GM23338 (cell line): ENCODE results near the gene NLE1. TPM values are rescaled to one million over a fixed set of nuclear protein-coding genes. Genes with fewer than 3 reads are reported as not detected.

Experiments
- ATAC-seq: fragments of 200-7000 bp; cut with Tn5 transposase; 3 replicates; pipeline ENCODE4 v1.9.1; 2020
- DNase-seq: peaks from one replicate; pipeline ENCODE4 v3.0.0-alpha.2; 2015; ENCODE audit warnings: low spot score
- H2AFZ ChIP-seq: fragments of 200-600 bp; sonication (generic); 2 replicates; pipeline ENCODE4 v1.8.0; 2016; ENCODE audit warnings: antibody characterized with exemption, mild to moderate bottlenecking, moderate library complexity
- H3F3A ChIP-seq: fragments of 200-600 bp; sonication (generic); replicated peaks from 2 replicates; pipeline ENCODE4 v1.8.0; 2017; ENCODE audit warnings: antibody characterized with exemption, mixed run types, low read depth
- H3K27ac ChIP-seq: fragments of 200-600 bp; sonication (generic); 2 replicates; pipeline ENCODE4 v1.6.1; 2016; ENCODE audit warnings: low read depth
- H3K27me3 ChIP-seq: fragments of 200-600 bp; sonication (generic); 2 replicates; pipeline ENCODE4 v1.8.0; 2016; ENCODE audit warnings: mild to moderate bottlenecking, mixed run types, moderate library complexity; ENCODE audit not compliant: insufficient read depth
- H3K36me3 ChIP-seq: fragments of 200-600 bp; sonication (generic); 2 replicates; pipeline ENCODE4 v1.8.0; 2016; ENCODE audit warnings: mild to moderate bottlenecking; ENCODE audit not compliant: insufficient read depth
- H3K4me1 ChIP-seq: fragments of 200-600 bp; sonication (generic); 2 replicates; pipeline ENCODE4 v1.8.0; 2016; ENCODE audit warnings: mild to moderate bottlenecking, moderate library complexity; ENCODE audit not compliant: insufficient read depth
- H3K4me2 ChIP-seq: fragments of 200-600 bp; sonication (generic); 2 replicates; pipeline ENCODE4 v1.7.1; 2017; ENCODE audit warnings: mixed run types
- H3K4me3 ChIP-seq: fragments of 200-600 bp; sonication (generic); 2 replicates; pipeline ENCODE4 v1.6.1; 2016; ENCODE audit warnings: mixed run types
- H3K79me2 ChIP-seq: fragments of 200-600 bp; sonication (generic); replicated peaks from 2 replicates; pipeline ENCODE4 v1.8.0; 2017; ENCODE audit warnings: mild to moderate bottlenecking; ENCODE audit not compliant: insufficient read depth
- H3K9me2 ChIP-seq: fragments of 200-600 bp; sonication (generic); 2 replicates; pipeline ENCODE4 v1.8.0; 2017; ENCODE audit not compliant: insufficient read depth
- H4K20me1 ChIP-seq: fragments of 200-600 bp; sonication (generic); replicated peaks from 2 replicates; pipeline ENCODE4 v1.8.0; 2017; ENCODE audit warnings: mild to moderate bottlenecking; ENCODE audit not compliant: insufficient read depth
- H3K27ac Mint-ChIP-seq: 2 replicates; pipeline ENCODE4 v1.8.0; 2020; ENCODE audit warnings: inconsistent platforms, mild to moderate bottlenecking, moderate library complexity, mixed read lengths
- H3K27me3 Mint-ChIP-seq: 3 replicates; pipeline ENCODE4 v1.8.0; 2022; ENCODE audit warnings: low read depth, mild to moderate bottlenecking, moderate library complexity, mixed read lengths, inconsistent platforms; ENCODE audit not compliant: insufficient read depth, poor library complexity
- H3K36me3 Mint-ChIP-seq: 3 replicates; pipeline ENCODE4 v1.8.0; 2021; ENCODE audit warnings: low read depth, mild to moderate bottlenecking, inconsistent platforms, moderate library complexity, mixed read lengths
- H3K4me1 Mint-ChIP-seq: 3 replicates; pipeline ENCODE4 v1.8.0; 2020; ENCODE audit warnings: mild to moderate bottlenecking, inconsistent platforms, mixed read lengths
- H3K4me3 Mint-ChIP-seq: 3 replicates; pipeline ENCODE4 v1.8.0; 2021; ENCODE audit warnings: moderate library complexity, mild to moderate bottlenecking, inconsistent platforms, mixed read lengths
- H3K9me3 Mint-ChIP-seq: 3 replicates; pipeline ENCODE4 v1.8.0; 2020; ENCODE audit warnings: moderate library complexity, mild to moderate bottlenecking, inconsistent platforms, mixed read lengths
- polyA plus RNA-seq: library from polyadenylated mRNA; unstranded; fragments of >200 nt; fragmentation: Nextera tagmentation; extraction: Ambion mirVana; gene quantifications from 2 replicates; pipeline ENCODE4 v1.2.1, GENCODE V29; 2016
- small RNA-seq: library from RNA; depleted of rRNA; stranded (forward); fragments of <200 nt; gene quantifications from one replicate; pipeline ENCODE3, GENCODE V24; 2014; ENCODE audit warnings: low replicate concordance
- total RNA-seq: library from RNA; depleted of rRNA; stranded (reverse); fragments of >200 nt; shearing (Covaris generic); gene quantifications from 2 replicates; pipeline ENCODE4 v1.2.3, GENCODE V29; 2014; rRNA removed
- TF ChIP-seq, protein P1 (sequence below): IDR thresholded peaks from 2 replicates; pipeline ENCODE4 v1.6.1; 2016; ENCODE audit warnings: antibody characterized with exemption

The NLE1 gene
- total and polyA plus RNA-seq, 2 experiments from 2014 or later: 16.6 to 66.4 TPM

DNA sequence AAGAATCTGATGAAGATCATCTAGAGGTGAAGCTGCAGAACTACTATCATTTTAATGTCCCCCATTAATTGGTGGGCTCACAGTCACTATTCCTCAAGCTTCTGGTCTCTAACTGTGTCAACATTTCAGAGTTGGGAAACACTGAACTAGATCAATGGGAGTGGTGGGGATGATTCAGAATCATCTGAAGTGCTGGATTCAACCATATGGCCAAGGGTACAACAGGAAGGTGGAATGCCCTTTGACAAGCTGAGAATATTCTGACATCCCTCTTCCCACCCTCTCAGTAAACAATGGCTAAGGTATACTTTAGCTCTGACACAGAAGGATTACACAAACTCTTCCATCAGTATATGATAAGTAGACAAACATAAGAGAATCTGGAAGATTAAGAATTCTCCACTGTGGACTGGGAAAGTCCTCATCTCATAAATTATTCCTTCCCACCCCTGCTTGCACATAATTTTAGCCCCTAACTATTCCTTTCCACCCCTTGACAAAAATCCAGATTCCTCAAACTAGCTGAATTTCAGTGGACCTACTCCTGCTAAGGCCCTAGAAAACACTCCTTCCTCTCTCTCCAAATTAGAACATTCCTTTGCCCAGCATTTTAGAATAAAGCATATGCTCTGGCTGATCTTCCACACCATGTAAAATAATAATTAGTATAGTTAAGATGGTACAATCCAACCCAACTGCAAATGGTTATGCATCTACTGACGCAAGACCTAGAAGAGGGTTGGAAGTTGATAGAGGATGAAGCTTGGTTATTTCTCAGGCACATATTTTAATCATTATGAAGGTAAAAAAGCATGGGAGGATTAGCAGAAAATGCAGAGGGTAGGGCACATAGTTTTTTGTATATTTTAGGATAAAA lies 62.3 kb downstream of the NLE1 start:
- Mint-ChIP-seq H3K4me1 (peaks cover 45% of the 10 kb centered on the region), H3K27ac (peak overlapping the region; percentile 80), H3K9me3 (no peaks in the 10 kb centered on the region), H3K36me3 (no peaks in the 10 kb centered on the region), H3K27me3 (no peaks in the 10 kb centered on the region), H3K4me3 (no peak overlapping the region)
- Histone ChIP-seq H3K9me2 (no peaks in the 10 kb centered on the region), H3F3A (no peaks in the 10 kb centered on the region), H3K4me1 (peaks cover 48% of the 10 kb centered on the region), H3K36me3 (no peaks in the 10 kb centered on the region), H3K79me2 (peaks cover 7% of the 10 kb centered on the region; the same call in 1 of the 2 replicates), H2AFZ (no peak overlapping the region), H3K4me3 (no peak overlapping the region), H3K27me3 (no peaks in the 10 kb centered on the region), H3K27ac (peak overlapping the region; percentile 47; the same call in 1 of the 2 replicates), H4K20me1 (peaks cover 3% of the 10 kb centered on the region; the same call in 1 of the 2 replicates), H3K4me2 (peak overlapping the region; percentile 60)
- ATAC-seq: no peak
- TF ChIP-seq, protein P1, sequence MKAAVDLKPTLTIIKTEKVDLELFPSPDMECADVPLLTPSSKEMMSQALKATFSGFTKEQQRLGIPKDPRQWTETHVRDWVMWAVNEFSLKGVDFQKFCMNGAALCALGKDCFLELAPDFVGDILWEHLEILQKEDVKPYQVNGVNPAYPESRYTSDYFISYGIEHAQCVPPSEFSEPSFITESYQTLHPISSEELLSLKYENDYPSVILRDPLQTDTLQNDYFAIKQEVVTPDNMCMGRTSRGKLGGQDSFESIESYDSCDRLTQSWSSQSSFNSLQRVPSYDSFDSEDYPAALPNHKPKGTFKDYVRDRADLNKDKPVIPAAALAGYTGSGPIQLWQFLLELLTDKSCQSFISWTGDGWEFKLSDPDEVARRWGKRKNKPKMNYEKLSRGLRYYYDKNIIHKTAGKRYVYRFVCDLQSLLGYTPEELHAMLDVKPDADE: no peak
- DNase-seq: no peak

Small RNA genes within 50 kb of the gene (small RNA-seq; reads per million reads assigned to genes)
- not detected for gene RNU6-840P

Other genes with a start within 250 kb of the NLE1 start
- 0.94 TPM in 1 of 2 replicates, not detected in the other for gene CCT6B, start 180.8 kb downstream of the NLE1 start, total RNA-seq
- 1.1 and 1.3 TPM in 2 replicates for gene CCT6B, start 180.8 kb downstream of the NLE1 start, polyA plus RNA-seq
- gene ZNF830, start 180.8 kb downstream of the NLE1 start, total RNA-seq: 12.8 and 14.4 TPM in 2 replicates
- gene ZNF830, start 180.8 kb downstream of the NLE1 start, polyA plus RNA-seq: 20.4 and 22.3 TPM in 2 replicates
- gene LIG3, start 161.8 kb downstream of the NLE1 start, total RNA-seq: 82.3 and 119 TPM in 2 replicates
- gene LIG3, start 161.8 kb downstream of the NLE1 start, polyA plus RNA-seq: 16.4 and 17.6 TPM in 2 replicates
- gene RFFL, start 78.6 kb downstream of the NLE1 start, total RNA-seq: 22.2 and 29.2 TPM in 2 replicates
- gene RFFL, start 78.6 kb downstream of the NLE1 start, polyA plus RNA-seq: 4.1 and 6.4 TPM in 2 replicates
- gene RAD51D, start 22.4 kb downstream of the NLE1 start, total RNA-seq: 11.0 and 13.2 TPM in 2 replicates
- 5.9 and 7.3 TPM in 2 replicates for gene RAD51D, start 22.4 kb downstream of the NLE1 start, polyA plus RNA-seq
- gene FNDC8, start 20.7 kb downstream of the NLE1 start, total RNA-seq: not detected in 2 replicates
- not detected in 2 replicates for gene FNDC8, start 20.7 kb downstream of the NLE1 start, polyA plus RNA-seq
- 0.03 and 0.04 TPM in 2 replicates for gene UNC45B, start 5.5 kb upstream of the NLE1 start, total RNA-seq
- 0.16 TPM in 1 of 2 replicates, not detected in the other for gene UNC45B, start 5.5 kb upstream of the NLE1 start, polyA plus RNA-seq
- not detected in 2 replicates for gene SLC35G3, start 52.1 kb upstream of the NLE1 start, total RNA-seq
- gene SLC35G3, start 52.1 kb upstream of the NLE1 start, polyA plus RNA-seq: not detected in 2 replicates
- gene SLFN5, start 100.8 kb upstream of the NLE1 start, total RNA-seq: 6.4 and 8.5 TPM in 2 replicates
- 1.4 and 1.8 TPM in 2 replicates for gene SLFN5, start 100.8 kb upstream of the NLE1 start, polyA plus RNA-seq
- 0.04 TPM in 1 of 2 replicates, not detected in the other for gene SLFN11, start 231.3 kb upstream of the NLE1 start, total RNA-seq
- 0.19 TPM in 1 of 2 replicates, not detected in the other for gene SLFN11, start 231.3 kb upstream of the NLE1 start, polyA plus RNA-seq